Keratinocyte (primary cell): ENCODE results near the gene DTX3. TPM values are rescaled to one million over a fixed set of nuclear protein-coding genes. Genes with fewer than 3 reads are reported as not detected.

Source experiments
- DNase-seq: peaks from one replicate; pipeline ENCODE4 v3.0.0-alpha.2; 2011; ENCODE audit warnings: low read depth, missing footprints, low spot score
- FAIRE-seq: peaks from 2 replicates; lab custom pipeline; 2011; peaks lifted over from hg19 to GRCh38; lab: Jason Lieb, UNC
- H2AFZ ChIP-seq: 2 replicates; pipeline ENCODE4 v1.6.0; 2012; ENCODE audit warnings: low read length, control low read depth, inconsistent platforms; ENCODE audit not compliant: control insufficient read depth
- H3K27ac ChIP-seq: 2 replicates; pipeline ENCODE4 v1.5.1; 2011; ENCODE audit warnings: low read length; ENCODE audit not compliant: control insufficient read depth, insufficient read depth
- H3K27me3 ChIP-seq: 3 replicates; pipeline ENCODE4 v1.6.0; 2011; ENCODE audit warnings: low read length; ENCODE audit not compliant: control insufficient read depth, insufficient read depth; ENCODE audit errors: extremely low read depth
- H3K36me3 ChIP-seq, 2 experiments: 2 replicates in 1 of 2; 3 replicates in 1 of 2; pipeline ENCODE4 v1.5.1; 2011; ENCODE audit warnings: low read length in 2 of 2, mild to moderate bottlenecking in 1 of 2; ENCODE audit not compliant: control insufficient read depth in 2 of 2, insufficient read depth in 2 of 2; ENCODE audit errors: extremely low read depth in 1 of 2
- H3K4me1 ChIP-seq: 3 replicates; pipeline ENCODE4 v1.5.1; 2011; ENCODE audit warnings: low read length; ENCODE audit not compliant: control insufficient read depth, insufficient read depth; ENCODE audit errors: extremely low read depth
- H3K4me2 ChIP-seq: 3 replicates; pipeline ENCODE4 v1.6.0; 2011; ENCODE audit warnings: low read depth, low read length; ENCODE audit not compliant: control insufficient read depth, insufficient read depth; ENCODE audit errors: extremely low read depth
- H3K4me3 ChIP-seq, 3 experiments: fragments of 200-600 bp in 1 of 3; sonication (generic) in 1 of 3; 2 replicates in 2 of 3; 3 replicates in 1 of 3; pipeline ENCODE4 v1.5.1; 2011 to 2016; ENCODE audit warnings: low read length in 3 of 3, mild to moderate bottlenecking in 3 of 3, control low read depth in 2 of 3, inconsistent platforms in 1 of 3, low read depth in 1 of 3, mixed read lengths in 1 of 3, mixed run types in 1 of 3, moderate library complexity in 1 of 3; ENCODE audit not compliant: control insufficient read depth in 2 of 3, insufficient read depth in 2 of 3; ENCODE audit errors: extremely low read depth in 1 of 3
- H3K79me2 ChIP-seq: 2 replicates; pipeline ENCODE4 v1.6.0; 2012; ENCODE audit warnings: low read length; ENCODE audit not compliant: control insufficient read depth, insufficient read depth
- H3K9ac ChIP-seq: 3 replicates; pipeline ENCODE4 v1.6.0; 2011; ENCODE audit warnings: low read length; ENCODE audit not compliant: control insufficient read depth, insufficient read depth; ENCODE audit errors: extremely low read depth
- H3K9me1 ChIP-seq: 3 replicates; pipeline ENCODE4 v1.6.0; 2011; ENCODE audit warnings: low read length; ENCODE audit not compliant: control insufficient read depth, insufficient read depth; ENCODE audit errors: extremely low read depth
- H3K9me3 ChIP-seq: 2 replicates; pipeline ENCODE4 v1.5.1; 2012; ENCODE audit warnings: low read depth, low read length; ENCODE audit not compliant: control insufficient read depth
- H4K20me1 ChIP-seq: 3 replicates; pipeline ENCODE4 v1.6.0; 2011; ENCODE audit warnings: low read length; ENCODE audit not compliant: control insufficient read depth, insufficient read depth; ENCODE audit errors: extremely low read depth
- CTCF ChIP-seq, 3 experiments: IDR thresholded peaks in 1 of 3; conservative IDR thresholded peaks in 1 of 3; optimal IDR thresholded peaks in 1 of 3; 2 replicates in 2 of 3; 3 replicates in 1 of 3; pipeline versions ENCODE3 to v1.5.1; 2011; ENCODE audit warnings: low read length in 3 of 3, mild to moderate bottlenecking in 3 of 3, moderate library complexity in 2 of 3, control low read depth in 1 of 3, inconsistent platforms in 1 of 3; ENCODE audit not compliant: insufficient read depth in 2 of 3; ENCODE audit errors: extremely low read depth in 1 of 3
- EZH2 ChIP-seq: IDR thresholded peaks from one replicate; pipeline ENCODE4 v1.6.1; 2012; ENCODE audit warnings: inconsistent platforms, mild to moderate bottlenecking, low read length, moderate library complexity
- dilution Hi-C: fragments of 300-500 bp; cut with MboI; formaldehyde crosslinking; loops from one replicate; pipeline ENCODE4 v1.7.0; 2020; ENCODE audit warnings: low sequenced_read_pairs; ENCODE audit not compliant: extremely low pct_ligation_motif_present
- polyA plus RNA-seq, 5 experiments: library from polyadenylated mRNA; depleted of rRNA in 3 of 5; stranded (reverse) in 3 of 5; stranded (forward) in 1 of 5; unstranded in 1 of 5; fragments of >200 nt; gene quantifications; 1 replicate in 1 of 5; 2 replicates in 3 of 5; 3 replicates in 1 of 5; pipeline versions ENCODE4 v1.2.1 to v1.2.3, GENCODE V29; 2011 to 2012; ENCODE audit warnings: missing spikeins in 2 of 5, low read depth in 1 of 5, low replicate concordance in 1 of 5

Gene DTX3
- polyA plus RNA-seq, 1 donor (not counting 4 experiments of a cell fraction or from before 2014, with no cell fraction given), result 2.6 TPM

- Histone ChIP-seq H3K9me3 (no peaks in the 10 kb centered on the region), H3K36me3 (no peaks in the 10 kb centered on the region), H3K79me2 (no peaks in the 10 kb centered on the region), H3K4me2 (no peak overlapping the region), H2AFZ (no peak overlapping the region), H3K4me3 (no peak overlapping the region), H3K9ac (no peak overlapping the region), H3K9me1 (no peaks in the 10 kb centered on the region), H4K20me1 (no peaks in the 10 kb centered on the region), H3K27me3 (peaks cover 14% of the 10 kb centered on the region), H3K27ac (no peak overlapping the region), H3K4me1 (no peaks in the 10 kb centered on the region)
- TF ChIP-seq CTCF (optimal IDR thresholded peaks at IDR 0.05 in 1 of 3, IDR thresholded peaks at IDR 0.05 in 1 of 3, conservative IDR thresholded peaks at IDR 0.05 in 1 of 3; ENCODE audit: extremely low read depth in 1 of 3, insufficient read depth in 2 of 3, low read length in 3 of 3), result no peak
- no peak for TF ChIP-seq EZH2
- DNase-seq (no peak), FAIRE-seq (no peak)
- dilution Hi-C loops, result loop anchor here (25.0 kb wide), 1 partner anchor 153 kb away; the partner anchor contains the start of genes AGAP2 and TSPAN31
These were observed 19.9 kb upstream of the DTX3 start for GRCh38 chr12:57584690-57585089.

GRCh38 chr12:57585156-57585555 lies 19.5 kb upstream of the DTX3 start:
- no peaks in the 10 kb centered on the region for H3K79me2 ChIP-seq
- H2AFZ ChIP-seq, result no peak overlapping the region
- H3K4me2 ChIP-seq, result no peak overlapping the region
- H3K27me3 ChIP-seq, result peaks cover 14% of the 10 kb centered on the region
- no peaks in the 10 kb centered on the region for H4K20me1 ChIP-seq
- no peak overlapping the region for H3K9ac ChIP-seq
- DNase-seq (no peak), FAIRE-seq (no peak)
- no peaks in the 10 kb centered on the region for H3K9me3 ChIP-seq
- no peak overlapping the region for H3K4me3 ChIP-seq
- no peaks in the 10 kb centered on the region for H3K4me1 ChIP-seq
- no peaks in the 10 kb centered on the region for H3K36me3 ChIP-seq
- no peak overlapping the region for H3K27ac ChIP-seq
- dilution Hi-C loops, result loop anchor here (25.0 kb wide), 1 partner anchor 152 kb away; the partner anchor contains the start of genes AGAP2 and TSPAN31
- H3K9me1 ChIP-seq, result no peaks in the 10 kb centered on the region
- TF ChIP-seq EZH2 (no peak), CTCF (optimal IDR thresholded peaks at IDR 0.05 in 1 of 3, IDR thresholded peaks at IDR 0.05 in 1 of 3, conservative IDR thresholded peaks at IDR 0.05 in 1 of 3; ENCODE audit: extremely low read depth in 1 of 3, insufficient read depth in 2 of 3, low read length in 3 of 3) (no peak)
